Left hindlimb (tissue), 1 donor: Measurements from ENCODE around the gene S100A16.
"Not testable (repeated sequence)": the region's sequence is repeated elsewhere in the genome, so short reads cannot be mapped to it uniquely, and the experiment has no call there.

Source experiments
- DNase-seq: peaks from one replicate; pipeline ENCODE4 v3.0.0-alpha.2; 2018

Gene S100A16

DNA sequence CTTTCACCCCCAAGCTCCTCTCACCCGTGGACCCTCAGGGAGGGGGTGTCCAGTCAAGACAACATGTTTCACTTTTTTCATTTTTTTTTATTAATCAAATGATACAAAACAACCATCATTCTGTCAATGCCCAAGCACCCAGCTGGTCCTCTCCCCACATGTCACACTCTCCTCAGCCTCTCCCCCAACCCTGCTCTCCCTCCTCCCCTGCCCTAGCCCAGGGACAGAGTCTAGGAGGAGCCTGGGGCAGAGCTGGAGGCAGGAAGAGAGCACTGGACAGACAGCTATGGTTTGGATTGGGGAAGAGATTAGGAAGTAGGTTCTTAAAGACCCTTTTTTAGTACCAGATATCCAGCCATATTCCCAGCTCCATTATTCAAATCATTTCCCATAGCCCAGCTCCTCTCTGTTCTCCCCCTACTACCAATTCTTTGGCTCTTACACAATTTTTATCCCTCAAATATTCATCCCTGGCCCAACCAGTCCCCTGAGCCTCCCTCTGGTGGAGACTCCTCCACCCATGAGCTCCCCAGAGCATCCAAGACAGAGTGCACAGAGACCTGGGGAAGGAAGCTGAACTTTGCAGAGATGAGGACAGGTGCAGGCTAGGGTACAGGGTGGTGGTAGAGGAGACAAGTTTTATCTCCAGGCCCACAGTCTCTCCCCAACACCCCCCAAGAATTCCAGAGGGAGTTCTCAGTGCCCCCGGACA lies 1.4 kb upstream of the S100A16 start:
- DNase-seq: no peak

DNA sequence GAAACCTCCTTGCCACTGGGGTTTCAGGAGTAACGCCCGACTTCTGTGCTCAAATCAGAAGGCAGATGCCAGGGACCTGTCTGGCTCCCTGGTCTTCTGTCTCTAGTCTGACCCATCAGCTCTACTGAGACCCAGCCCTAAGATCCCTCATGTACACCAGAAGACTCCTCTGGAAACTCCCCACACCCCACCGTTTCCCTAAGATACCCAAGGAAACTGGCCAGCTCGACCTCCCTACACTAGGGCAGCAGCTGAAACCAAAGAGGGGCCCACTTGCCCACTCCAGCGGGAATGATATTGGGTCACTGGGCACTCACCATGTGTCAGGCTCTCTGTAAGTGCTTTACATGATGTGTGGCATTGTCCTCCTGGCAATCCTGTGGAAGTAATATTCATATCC lies 469 bp upstream of the S100A16 start:
- DNase-seq: no peak

DNA sequence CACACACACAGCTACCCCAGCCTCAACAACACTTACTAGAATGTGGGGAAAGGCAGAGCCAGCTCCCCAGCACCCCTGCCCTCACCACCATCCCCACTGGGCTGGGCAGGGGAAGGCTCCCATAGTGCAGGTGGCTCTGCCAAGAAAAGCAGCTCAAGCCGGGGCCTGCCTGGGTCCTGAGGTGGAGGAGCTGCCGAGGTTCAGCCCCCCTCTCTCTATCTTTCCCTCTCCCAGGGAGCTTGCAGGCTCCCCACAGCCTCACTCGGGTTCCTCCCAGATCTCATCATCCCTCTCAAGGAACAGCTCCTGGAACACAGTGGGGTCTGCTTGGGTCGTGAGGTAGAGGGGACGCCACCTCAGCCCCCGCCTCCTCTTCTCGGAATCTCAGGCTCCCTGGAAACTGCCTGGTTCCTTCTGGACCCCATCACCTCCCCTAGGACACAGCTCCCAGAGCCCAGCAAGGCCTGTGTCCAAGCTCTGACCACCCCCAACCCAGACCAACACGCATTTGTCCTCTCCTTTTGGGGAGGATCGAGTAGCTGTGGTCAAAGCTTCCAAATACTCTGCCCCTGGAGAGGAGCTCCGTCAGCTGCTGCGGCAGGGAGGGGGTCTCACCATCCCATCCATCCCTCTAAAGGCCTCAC lies 704 bp downstream of the S100A16 start:
- peak; percentile 43 for DNase-seq

- no peak for DNase-seq
These were observed 1.6 kb downstream of the S100A16 start for GRCh38 chr1:153611356-153611755.

DNA sequence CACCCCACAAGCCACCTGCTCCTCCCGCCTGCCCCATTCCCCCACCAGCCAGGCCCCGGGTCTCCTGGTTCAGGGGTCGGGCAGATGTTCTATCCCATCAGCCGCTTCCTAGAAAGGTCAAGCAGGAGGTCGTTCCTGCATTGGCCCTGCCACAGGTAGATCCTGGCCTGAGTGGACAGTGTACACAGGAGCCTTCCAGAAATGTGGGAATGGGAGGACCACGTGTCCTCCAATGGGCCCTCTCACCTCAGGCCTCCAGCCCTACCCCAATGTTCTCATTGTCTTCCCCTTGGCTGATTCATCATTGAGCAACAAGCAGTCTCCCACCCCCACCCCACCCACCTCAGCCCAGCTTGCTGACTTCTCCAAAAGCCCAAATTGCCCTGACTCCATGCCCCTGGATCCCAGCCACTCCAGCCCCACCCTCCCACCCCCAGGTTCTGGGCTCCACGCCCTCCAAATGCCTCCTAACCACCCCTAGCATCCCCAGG lies 2.1 kb downstream of the S100A16 start:
- DNase-seq: peak; percentile 23

GRCh38 chr1:153610334-153610733 lies 2.6 kb downstream of the S100A16 start:
- DNase-seq: no peak

- no peak for DNase-seq
These were observed 3.4 kb downstream of the S100A16 start for GRCh38 chr1:153609585-153609907.

DNA sequence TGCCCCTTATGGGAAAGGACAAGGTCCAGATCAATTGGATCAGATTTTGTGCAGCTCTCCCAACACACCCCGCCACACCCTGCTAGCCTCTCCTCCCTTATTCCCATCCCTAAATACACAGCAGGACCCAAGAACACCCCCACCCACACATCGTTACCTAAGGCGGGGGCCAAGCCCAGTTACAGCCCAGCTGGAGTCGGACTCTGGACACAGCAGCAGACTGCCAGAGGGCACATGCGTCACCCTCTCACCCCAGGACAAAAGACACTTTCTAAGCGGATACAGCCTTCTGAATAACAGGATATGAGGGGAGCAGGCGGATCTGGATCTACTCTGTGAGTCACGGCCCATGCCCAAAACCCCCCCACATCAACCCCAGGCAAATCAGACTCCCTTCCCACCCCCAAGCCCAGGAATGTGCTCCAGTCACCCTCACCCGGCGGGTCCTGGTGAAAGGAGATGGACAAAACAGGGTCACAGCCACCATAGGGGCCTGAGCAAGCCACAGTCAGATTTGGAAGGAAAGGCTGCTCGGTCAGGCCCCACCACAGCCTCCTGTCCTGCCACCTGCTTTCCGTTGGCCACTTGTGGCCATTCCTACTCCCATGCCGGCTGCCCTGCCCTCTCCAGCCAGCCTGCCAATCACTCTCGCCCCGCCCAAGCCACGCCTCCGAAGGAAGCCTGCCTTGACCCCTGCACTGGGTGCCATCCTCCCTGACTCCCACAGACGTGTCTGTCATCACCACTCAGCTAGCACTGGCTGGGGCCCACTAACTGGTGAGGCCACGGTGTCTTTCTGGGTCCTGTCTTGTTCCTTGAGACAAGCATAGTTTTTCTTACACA lies 4.0 kb downstream of the S100A16 start:
- DNase-seq: peak; percentile 52

- DNase-seq: peak; percentile 23
These were observed 4.8 kb downstream of the S100A16 start for GRCh38 chr1:153608089-153608682.

DNA sequence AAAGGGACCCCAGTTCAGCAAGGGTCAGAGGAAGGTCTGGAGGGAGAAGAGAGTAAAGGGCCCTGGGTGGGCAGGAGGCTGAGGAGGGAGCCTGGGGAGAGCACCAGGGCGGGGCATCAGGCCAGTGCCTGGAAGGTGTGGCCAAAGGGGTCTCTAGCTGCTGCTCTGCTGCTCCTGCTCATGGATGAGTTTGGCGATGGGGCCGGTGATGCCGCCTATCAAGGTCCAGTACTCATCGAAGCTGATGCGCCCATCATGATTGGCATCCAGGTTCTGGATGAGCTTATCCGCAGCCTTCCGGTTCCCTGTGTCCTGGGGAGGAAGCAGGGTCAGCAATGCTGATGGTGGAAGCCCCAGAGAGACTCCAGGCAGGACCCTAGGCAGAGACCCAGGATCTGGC lies 5.6 kb downstream of the S100A16 start:
- no peak for DNase-seq

DNA sequence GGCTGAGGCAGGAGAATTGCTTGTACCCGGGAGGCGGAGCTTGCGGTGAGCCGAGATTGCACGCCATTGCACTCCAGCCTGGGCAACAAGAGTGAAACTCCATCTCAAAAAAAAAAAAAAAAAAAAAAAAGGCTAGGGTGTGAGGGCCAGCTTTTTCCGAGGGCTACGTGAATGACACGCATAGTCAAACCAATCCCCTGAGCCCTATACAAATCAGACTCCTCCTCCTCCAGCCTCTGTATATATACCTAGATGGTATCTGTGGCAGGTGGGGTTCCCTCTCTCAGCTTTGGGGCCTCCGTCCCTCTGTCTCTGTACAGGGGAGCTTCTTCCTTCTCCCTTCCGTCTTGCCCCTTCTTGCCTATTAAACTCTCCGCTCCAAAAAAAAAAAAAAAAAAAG lies 6.7 kb downstream of the S100A16 start:
- no peak for DNase-seq

GRCh38 chr1:153602749-153603148 lies 10.2 kb downstream of the S100A16 start:
- no peak for DNase-seq

DNA sequence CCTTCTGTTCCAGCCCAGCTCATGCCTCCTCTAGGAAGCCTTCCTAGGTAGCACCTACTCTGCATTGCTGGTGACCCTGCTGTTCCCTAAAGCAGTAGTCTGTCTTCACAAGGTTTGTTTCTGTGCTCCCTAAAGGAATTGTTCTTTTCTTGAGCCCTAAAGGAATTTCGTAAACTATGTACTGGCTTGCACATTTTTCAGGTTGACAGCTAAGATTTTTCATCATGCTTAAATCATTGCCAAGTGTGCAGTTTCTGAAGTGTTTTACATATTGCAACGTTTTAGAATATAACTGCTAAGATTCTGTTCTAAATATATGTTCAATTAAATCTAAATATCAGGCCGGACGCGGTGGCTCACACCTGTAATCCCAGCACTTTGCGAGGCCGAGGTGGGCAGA lies 13.1 kb downstream of the S100A16 start:
- DNase-seq: no peak

DNA sequence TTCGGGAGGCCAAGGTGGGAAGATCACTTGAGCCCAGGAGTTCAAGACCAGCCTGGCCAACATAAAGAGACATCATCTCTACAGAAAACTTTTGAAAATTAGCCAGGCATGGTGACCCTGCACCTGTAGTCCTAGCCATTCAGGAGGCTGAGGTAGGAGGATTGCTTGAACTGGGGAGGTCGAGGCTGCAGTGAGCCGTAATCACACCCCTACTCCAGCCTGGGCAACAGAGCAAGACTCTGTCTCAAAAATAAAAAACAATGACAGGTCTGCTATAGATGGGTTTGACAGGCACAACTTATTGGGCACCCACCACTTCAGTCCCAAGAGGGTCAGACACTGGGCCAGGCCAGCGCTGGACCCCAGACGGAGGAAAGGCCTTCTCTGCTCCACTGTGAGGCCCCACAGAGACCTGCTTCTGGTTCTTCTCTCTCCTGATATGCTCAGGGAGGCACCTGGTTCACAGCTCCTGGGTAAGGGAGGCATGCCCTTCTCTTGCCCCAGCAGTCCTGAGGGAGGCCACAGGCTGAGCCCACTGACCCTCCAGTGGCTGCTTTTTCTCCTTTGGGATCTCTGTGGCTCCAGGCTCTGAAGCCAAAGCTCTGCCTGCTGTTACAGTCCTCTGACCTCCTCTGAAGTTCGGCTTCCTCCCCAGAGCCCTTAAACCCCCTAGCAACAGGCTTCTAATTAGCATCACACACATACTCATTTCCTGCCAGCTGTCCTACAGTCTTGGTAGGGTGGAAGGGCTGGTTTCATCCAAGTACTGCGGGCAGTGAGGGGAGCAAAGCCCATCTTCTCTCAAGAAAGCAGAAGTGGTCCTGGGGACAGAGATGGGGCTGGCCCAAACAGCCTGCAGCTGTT lies 14.4 kb downstream of the S100A16 start:
- DNase-seq: no peak

DNA sequence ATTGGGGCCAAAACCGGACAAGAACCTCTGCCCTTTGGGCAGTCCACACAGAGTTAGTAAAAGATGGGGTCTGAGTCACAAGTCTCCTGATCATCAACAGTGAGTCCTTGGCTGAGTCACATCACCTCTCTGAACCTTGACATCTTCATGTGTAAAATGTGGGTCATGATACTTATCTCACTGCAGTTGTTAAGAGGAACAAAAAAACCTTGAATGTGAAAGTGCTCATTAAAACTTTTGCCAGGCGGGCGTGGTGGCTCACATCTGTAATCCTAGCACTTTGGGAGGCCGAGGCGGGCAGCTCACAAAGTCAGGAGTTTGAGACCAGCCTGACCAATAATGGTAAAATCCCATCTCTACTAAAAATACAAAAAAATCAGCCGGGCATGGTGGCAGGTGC lies 15.7 kb downstream of the S100A16 start:
- no peak for DNase-seq

GRCh38 chr1:153592748-153593147 lies 20.2 kb downstream of the S100A16 start:
- DNase-seq: no peak

DNA sequence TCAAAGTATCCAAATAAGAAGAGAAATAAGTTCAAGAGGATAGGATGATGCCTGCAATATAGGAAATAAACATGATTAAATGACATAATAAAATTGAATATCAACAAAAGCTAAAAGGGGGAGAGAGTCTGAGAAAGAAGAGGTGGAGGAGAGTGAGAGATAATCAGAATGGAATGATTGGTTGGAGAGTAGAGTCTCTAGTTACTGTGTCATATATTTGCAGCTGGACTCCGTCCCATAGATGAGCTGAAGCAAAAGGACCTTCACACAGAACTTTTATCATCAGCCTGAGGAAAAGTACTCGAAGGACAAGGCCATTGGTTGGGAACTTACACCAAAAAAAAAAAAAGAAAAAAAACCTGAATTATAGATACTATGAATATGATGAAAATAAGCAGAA lies 24.5 kb downstream of the S100A16 start:
- DNase-seq: no peak

DNA sequence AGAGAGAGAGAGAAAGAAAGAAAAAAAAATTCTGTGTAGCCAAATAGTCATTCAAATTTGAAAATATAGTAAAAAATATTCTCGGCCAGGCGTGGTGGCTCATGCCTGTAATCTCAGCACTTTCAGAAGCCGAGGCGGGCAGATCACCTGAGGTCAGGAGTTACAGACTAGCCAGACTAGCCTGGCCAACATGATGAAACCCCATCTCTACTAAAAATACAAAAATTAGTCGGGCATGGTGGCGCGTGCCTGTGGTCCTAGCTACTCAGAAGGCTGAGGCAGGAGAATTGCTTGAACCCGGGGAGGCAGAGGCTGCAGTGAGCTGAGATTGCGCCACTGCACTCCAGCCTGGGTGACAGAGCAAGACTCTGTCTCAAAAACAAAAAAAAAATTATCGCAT lies 24.9 kb downstream of the S100A16 start:
- DNase-seq: not testable (repeated sequence)

DNA sequence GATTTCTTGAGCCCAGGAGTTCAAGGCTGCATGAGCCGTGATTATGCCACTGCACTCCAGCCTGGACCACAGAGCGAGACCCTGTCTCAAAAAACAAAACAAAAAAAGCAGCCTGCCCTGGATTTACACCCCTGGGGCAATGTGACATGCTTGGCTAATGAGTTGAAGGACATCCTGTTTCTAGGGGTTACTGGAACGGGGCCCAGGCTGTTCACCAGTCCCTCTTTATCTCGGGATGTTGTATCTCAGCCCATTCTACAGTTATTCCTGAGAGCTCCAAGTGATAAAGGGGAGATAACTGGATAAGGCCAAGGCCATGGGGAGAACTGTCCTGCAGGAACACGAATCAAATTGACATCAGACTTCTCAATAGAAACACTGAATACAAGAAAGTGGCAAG lies 25.6 kb downstream of the S100A16 start:
- no peak for DNase-seq

DNA sequence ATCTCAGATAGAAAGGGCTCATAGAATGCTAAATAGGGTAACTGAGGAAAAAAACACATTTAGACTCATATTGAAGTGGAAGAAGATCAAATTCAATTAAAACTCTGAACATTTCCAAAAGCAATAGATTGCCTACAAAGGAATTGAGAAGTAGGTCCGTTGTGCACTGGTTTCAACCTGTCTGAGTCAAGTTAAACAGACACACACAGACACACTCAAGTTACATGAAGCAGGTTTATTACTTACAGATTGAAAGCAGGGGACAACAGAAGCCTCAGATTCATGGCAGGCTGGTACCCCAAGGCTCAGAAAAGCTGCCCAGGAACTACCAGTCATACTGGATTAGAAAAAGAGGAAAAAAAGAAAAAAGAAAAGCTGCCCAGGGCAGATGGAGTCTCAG lies 26.6 kb downstream of the S100A16 start:
- DNase-seq: no peak

- no peak for DNase-seq
These were observed 27.9 kb downstream of the S100A16 start for GRCh38 chr1:153585006-153585405.

GRCh38 chr1:153583976-153584375 lies 29.0 kb downstream of the S100A16 start:
- no peak for DNase-seq
